CD8-positive, alpha-beta memory T cell (primary cell): ENCODE results near the gene DNAH2. TPM values are rescaled to one million over a fixed set of nuclear protein-coding genes. Genes with fewer than 3 reads are reported as not detected.
A peak's percentile ranks its signal among the peaks of the same experiment; 100 is the strongest.

ENCODE experiments used
- CTCF ChIA-PET: fragments of 350-600 bp; sonication (Branson Sonifier 250); formaldehyde crosslinking; loops from one replicate; lab custom pipeline; 2021; ENCODE audit warnings: antibody characterized with exemption; lab: Charles Lee
- POLR2A ChIA-PET: fragments of 350-600 bp; sonication (Branson Sonifier 250); formaldehyde crosslinking; loops from one replicate; lab custom pipeline; 2021; ENCODE audit warnings: antibody characterized with exemption; lab: Charles Lee
- DNase-seq, 5 donors: peaks; one replicate each; pipeline versions ENCODE4 v3.0.0 to v3.0.0-alpha.2; 2020 to 2022; ENCODE audit warnings: mixed read lengths in 1 of 5
- H3K27ac ChIP-seq: one replicate; pipeline ENCODE4 v1.7.0; 2013; ENCODE audit warnings: low read depth, mild to moderate bottlenecking, low read length, moderate library complexity
- H3K27me3 ChIP-seq: 2 replicates; pipeline ENCODE4 v1.7.0; 2013; ENCODE audit warnings: low read length, mild to moderate bottlenecking; ENCODE audit not compliant: insufficient read depth, poor library complexity, severe bottlenecking
- H3K36me3 ChIP-seq: 2 replicates; pipeline ENCODE4 v1.7.0; 2013; ENCODE audit warnings: mild to moderate bottlenecking, low read length, moderate library complexity; ENCODE audit not compliant: insufficient read depth
- H3K4me1 ChIP-seq: 2 replicates; pipeline ENCODE4 v1.7.0; 2013; ENCODE audit warnings: mild to moderate bottlenecking, low read length, moderate library complexity; ENCODE audit not compliant: insufficient read depth
- H3K4me3 ChIP-seq: 2 replicates; pipeline ENCODE4 v1.7.0; 2013; ENCODE audit warnings: mild to moderate bottlenecking, low read length
- H3K9me3 ChIP-seq: 2 replicates; pipeline ENCODE4 v1.7.0; 2013; ENCODE audit warnings: mild to moderate bottlenecking, low read length
- H3K27ac Mint-ChIP-seq, 8 donors: one replicate each; pipeline ENCODE4 v1.8.0; 2020 to 2021; ENCODE audit warnings: mixed read lengths in 8 of 8, mild to moderate bottlenecking in 6 of 8, inconsistent platforms in 3 of 8, moderate library complexity in 3 of 8
- H3K27me3 Mint-ChIP-seq, 2 donors: one replicate each; pipeline ENCODE4 v1.8.0; 2020 to 2021; ENCODE audit warnings: mixed read lengths in 2 of 2, mild to moderate bottlenecking in 1 of 2, moderate library complexity in 1 of 2
- H3K36me3 Mint-ChIP-seq, 3 donors: one replicate each; pipeline ENCODE4 v1.8.0; 2020 to 2021; ENCODE audit warnings: mixed read lengths in 3 of 3, inconsistent platforms in 1 of 3, mild to moderate bottlenecking in 1 of 3
- H3K4me1 Mint-ChIP-seq, 3 donors: one replicate each; pipeline ENCODE4 v1.8.0; 2020 to 2021; ENCODE audit warnings: mixed read lengths in 3 of 3, inconsistent platforms in 1 of 3, mild to moderate bottlenecking in 1 of 3
- H3K4me3 Mint-ChIP-seq, 7 donors: one replicate each; pipeline ENCODE4 v1.8.0; 2020 to 2021; ENCODE audit warnings: mixed read lengths in 7 of 7, mild to moderate bottlenecking in 6 of 7, moderate library complexity in 4 of 7, inconsistent platforms in 2 of 7
- H3K9me3 Mint-ChIP-seq, 5 donors: one replicate each; pipeline ENCODE4 v1.8.0; 2020 to 2022; ENCODE audit warnings: mixed read lengths in 5 of 5, mild to moderate bottlenecking in 3 of 5, moderate library complexity in 2 of 5, inconsistent platforms in 1 of 5
- polyA plus RNA-seq: library from polyadenylated mRNA; unstranded; fragments of 300-500 nt; fragmentation: Illumina TruSeq; gene quantifications from one replicate; pipeline ENCODE4 v1.2.3, GENCODE V29; 2021
- total RNA-seq, 2 experiments: library from RNA; stranded (reverse); gene quantifications; one replicate each; pipeline ENCODE4 v1.2.3, GENCODE V29; 2021

The DNAH2 gene
- total and polyA plus RNA-seq, 3 experiments from 2014 or later, result not detected

GRCh38 chr17:7845359-7846062, 128.0 kb downstream of the DNAH2 start:
- CTCF ChIA-PET, result interaction anchor here (0.8 to 3.5 kb wide), 10 partner anchors 11 to 195 kb away, joined by 3 to 28 read pairs (median 3); partner anchors contain the start of genes ATP1B2, KDM6B and NAA38

GRCh38 chr17:7846063-7846735, 128.7 kb downstream of the DNAH2 start:
- peaks cover 3% of the 10 kb centered on the region for H3K36me3 ChIP-seq
- H3K4me1 ChIP-seq, result peaks cover 25% of the 10 kb centered on the region
- ChIA-PET CTCF (interaction anchor here (1.9 to 3.5 kb wide), 2 partner anchors 11 to 143 kb away, joined by 6 to 28 read pairs; partner anchors contain the start of gene KDM6B), POLR2A (interaction anchor here (4.8 kb wide), 1 partner anchor 11 kb away, joined by 44 read pairs; the partner anchor contains the start of gene KDM6B)
- H3K27me3 Mint-ChIP-seq, result peaks cover 0 to 14% of the 10 kb centered on the region in 2 donors
- peaks cover 0 to 76% (median 0%) of the 10 kb centered on the region in 3 donors for H3K36me3 Mint-ChIP-seq
- peak in 1 of 5 donors; percentile 51 for DNase-seq
- H3K27ac Mint-ChIP-seq, result peak overlapping the region in 6 of 8 donors; percentile 84 to 99 (median 90)
- peak overlapping the region in 4 of 7 donors; percentile 19 to 73 (median 46) for H3K4me3 Mint-ChIP-seq
- no peaks in the 10 kb centered on the region for H3K9me3 ChIP-seq
- peaks cover 28 to 49% (median 32%) of the 10 kb centered on the region in 3 donors for H3K4me1 Mint-ChIP-seq
- H3K27ac ChIP-seq, result no peak overlapping the region
- H3K9me3 Mint-ChIP-seq, result peaks cover 0 to 5% (median 0%) of the 10 kb centered on the region in 5 donors
- no peak overlapping the region for H3K4me3 ChIP-seq
- no peaks in the 10 kb centered on the region for H3K27me3 ChIP-seq

More at GRCh38 chr17:7845359-7846062, 128.0 kb downstream of the DNAH2 start:
- no peaks in the 10 kb centered on the region for H3K36me3 ChIP-seq
- H3K27me3 ChIP-seq, result no peaks in the 10 kb centered on the region
- Mint-ChIP-seq H3K27ac (peak overlapping the region; percentile 97 to 100 (median 100)), H3K4me3 (peak overlapping the region in 6 of 7 donors; percentile 84 to 97 (median 97)), H3K4me1 (peaks cover 33 to 49% (median 35%) of the 10 kb centered on the region in 3 donors), H3K9me3 (peaks cover 0 to 5% (median 0%) of the 10 kb centered on the region in 5 donors), H3K36me3 (peaks cover 0 to 77% (median 0%) of the 10 kb centered on the region in 3 donors), H3K27me3 (peaks cover 0 to 15% of the 10 kb centered on the region in 2 donors)
- H3K9me3 ChIP-seq, result no peaks in the 10 kb centered on the region
- POLR2A ChIA-PET, result interaction anchor here (1.2 to 4.8 kb wide), 4 partner anchors 11 to 160 kb away, joined by 3 to 44 read pairs (median 9); partner anchors contain the start of genes CYB5D1, KDM6B, NAA38 and TP53
- DNase-seq, result peak in 1 of 5 donors; percentile 46
- H3K4me1 ChIP-seq, result peaks cover 25% of the 10 kb centered on the region
- H3K4me3 ChIP-seq, result peak overlapping the region; percentile 86
- H3K27ac ChIP-seq, result peak overlapping the region; percentile 99

- Mint-ChIP-seq H3K4me1 (peaks cover 28 to 51% (median 33%) of the 10 kb centered on the region in 3 donors), H3K36me3 (peaks cover 0 to 79% (median 0%) of the 10 kb centered on the region in 3 donors), H3K9me3 (peaks cover 0 to 3% (median 0%) of the 10 kb centered on the region in 5 donors), H3K27ac (peak overlapping the region in 7 of 8 donors; percentile 35 to 99 (median 88)), H3K27me3 (peaks cover 0 to 14% of the 10 kb centered on the region in 2 donors), H3K4me3 (peak overlapping the region in 4 of 7 donors; percentile 8 to 69 (median 36))
- CTCF ChIA-PET, result interaction anchor here (3.5 kb wide), 1 partner anchor 12 kb away, joined by 28 read pairs; the partner anchor contains the start of gene KDM6B
- Histone ChIP-seq H3K9me3 (no peaks in the 10 kb centered on the region), H3K36me3 (peaks cover 4% of the 10 kb centered on the region), H3K4me3 (no peak overlapping the region), H3K27ac (no peak overlapping the region), H3K27me3 (no peaks in the 10 kb centered on the region), H3K4me1 (peaks cover 29% of the 10 kb centered on the region)
- DNase-seq, result peak in 1 of 5 donors; percentile 46
- POLR2A ChIA-PET, result no interaction called here
These were observed 129.5 kb downstream of the DNAH2 start for GRCh38 chr17:7846765-7847661.

DNA sequence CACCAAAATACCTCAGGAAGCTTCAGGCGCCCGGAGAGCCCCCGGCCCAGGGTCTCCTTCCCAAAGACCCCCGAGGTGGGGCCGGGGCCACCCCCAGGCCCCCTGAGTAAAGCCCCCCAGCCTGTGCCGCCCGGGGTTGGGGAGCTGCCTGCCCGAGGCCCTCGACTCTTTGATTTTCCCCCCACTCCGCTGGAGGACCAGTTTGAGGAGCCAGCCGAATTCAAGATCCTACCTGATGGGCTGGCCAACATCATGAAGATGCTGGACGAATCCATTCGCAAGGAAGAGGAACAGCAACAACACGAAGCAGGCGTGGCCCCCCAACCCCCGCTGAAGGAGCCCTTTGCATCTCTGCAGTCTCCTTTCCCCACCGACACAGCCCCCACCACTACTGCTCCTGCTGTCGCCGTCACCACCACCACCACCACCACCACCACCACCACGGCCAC, 130.6 kb downstream of the DNAH2 start:
- peak overlapping the region in 2 of 7 donors; percentile 37 to 52 for H3K4me3 Mint-ChIP-seq
- H3K9me3 Mint-ChIP-seq, result no peaks in the 10 kb centered on the region

DNA sequence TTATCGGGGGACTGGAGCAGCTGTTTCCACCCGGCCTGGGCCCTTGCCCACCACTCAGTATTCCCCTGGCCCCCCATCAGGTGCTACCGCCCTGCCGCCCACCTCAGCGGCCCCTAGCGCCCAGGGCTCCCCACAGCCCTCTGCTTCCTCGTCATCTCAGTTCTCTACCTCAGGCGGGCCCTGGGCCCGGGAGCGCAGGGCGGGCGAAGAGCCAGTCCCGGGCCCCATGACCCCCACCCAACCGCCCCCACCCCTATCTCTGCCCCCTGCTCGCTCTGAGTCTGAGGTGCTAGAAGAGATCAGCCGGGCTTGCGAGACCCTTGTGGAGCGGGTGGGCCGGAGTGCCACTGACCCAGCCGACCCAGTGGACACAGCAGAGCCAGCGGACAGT, 131.2 kb downstream of the DNAH2 start:
- Histone ChIP-seq H3K27me3 (no peaks in the 10 kb centered on the region), H3K36me3 (peaks cover 4% of the 10 kb centered on the region), H3K27ac (no peak overlapping the region), H3K4me3 (no peak overlapping the region), H3K9me3 (no peaks in the 10 kb centered on the region), H3K4me1 (peaks cover 32% of the 10 kb centered on the region)
- peaks cover 21 to 47% (median 24%) of the 10 kb centered on the region in 3 donors for H3K4me1 Mint-ChIP-seq
- DNase-seq, result no peak
- no peak overlapping the region for H3K4me3 Mint-ChIP-seq
- ChIA-PET CTCF (interaction anchor here (3.5 kb wide), 1 partner anchor 14 kb away, joined by 69 read pairs; the partner anchor contains the start of gene KDM6B), POLR2A (no interaction called here)
- no peaks in the 10 kb centered on the region for H3K9me3 Mint-ChIP-seq
- H3K36me3 Mint-ChIP-seq, result peaks cover 0 to 77% (median 0%) of the 10 kb centered on the region in 3 donors
- peaks cover 0 to 4% of the 10 kb centered on the region in 2 donors for H3K27me3 Mint-ChIP-seq
- H3K27ac Mint-ChIP-seq, result no peak overlapping the region

More for the DNA sequence above, 130.6 kb downstream of the DNAH2 start:
- peaks cover 4% of the 10 kb centered on the region for H3K36me3 ChIP-seq
- H3K4me1 Mint-ChIP-seq, result peaks cover 23 to 47% (median 27%) of the 10 kb centered on the region in 3 donors
- H3K36me3 Mint-ChIP-seq, result peaks cover 0 to 82% (median 0%) of the 10 kb centered on the region in 3 donors
- CTCF ChIA-PET, result no interaction called here
- peak overlapping the region in 3 of 8 donors; percentile 36 to 84 (median 77) for H3K27ac Mint-ChIP-seq
- H3K4me3 ChIP-seq, result no peak overlapping the region
- DNase-seq, result no peak
- H3K9me3 ChIP-seq, result no peaks in the 10 kb centered on the region
- no peak overlapping the region for H3K27ac ChIP-seq
- POLR2A ChIA-PET, result interaction anchor here (0.6 to 0.9 kb wide), 2 partner anchors 9 to 264 kb away, joined by 4 read pairs; partner anchors contain the start of genes CYB5D1 and NAA38
- H3K27me3 Mint-ChIP-seq, result peaks cover 0 to 7% of the 10 kb centered on the region in 2 donors
- peaks cover 32% of the 10 kb centered on the region for H3K4me1 ChIP-seq
- no peaks in the 10 kb centered on the region for H3K27me3 ChIP-seq

DNA sequence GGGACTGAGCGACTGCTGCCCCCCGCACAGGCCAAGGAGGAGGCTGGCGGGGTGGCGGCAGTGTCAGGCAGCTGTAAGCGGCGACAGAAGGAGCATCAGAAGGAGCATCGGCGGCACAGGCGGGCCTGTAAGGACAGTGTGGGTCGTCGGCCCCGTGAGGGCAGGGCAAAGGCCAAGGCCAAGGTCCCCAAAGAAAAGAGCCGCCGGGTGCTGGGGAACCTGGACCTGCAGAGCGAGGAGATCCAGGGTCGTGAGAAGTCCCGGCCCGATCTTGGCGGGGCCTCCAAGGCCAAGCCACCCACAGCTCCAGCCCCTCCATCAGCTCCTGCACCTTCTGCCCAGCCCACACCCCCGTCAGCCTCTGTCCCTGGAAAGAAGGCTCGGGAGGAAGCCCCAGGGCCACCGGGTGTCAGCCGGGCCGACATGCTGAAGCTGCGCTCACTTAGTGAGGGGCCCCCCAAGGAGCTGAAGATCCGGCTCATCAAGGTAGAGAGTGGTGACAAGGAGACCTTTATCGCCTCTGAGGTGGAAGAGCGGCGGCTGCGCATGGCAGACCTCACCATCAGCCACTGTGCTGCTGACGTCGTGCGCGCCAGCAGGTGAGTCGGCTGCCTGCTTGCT, 131.7 kb downstream of the DNAH2 start:
- H3K4me1 Mint-ChIP-seq, result peaks cover 18 to 43% (median 21%) of the 10 kb centered on the region in 3 donors
- peaks cover 0 to 77% (median 2%) of the 10 kb centered on the region in 3 donors for H3K36me3 Mint-ChIP-seq
- CTCF ChIA-PET, result interaction anchor here (3.5 kb wide), 1 partner anchor 14 kb away, joined by 69 read pairs; the partner anchor contains the start of gene KDM6B

More for the DNA sequence above, 131.7 kb downstream of the DNAH2 start:
- POLR2A ChIA-PET, result no interaction called here
- H3K4me3 Mint-ChIP-seq, result peak overlapping the region in 3 of 7 donors; percentile 24 to 73 (median 48)
- peak in 1 of 5 donors; percentile 49 for DNase-seq
- peaks cover 0 to 2% of the 10 kb centered on the region in 2 donors for H3K27me3 Mint-ChIP-seq
- peak overlapping the region in 2 of 8 donors; percentile 63 to 91 for H3K27ac Mint-ChIP-seq
- Histone ChIP-seq H3K27me3 (no peaks in the 10 kb centered on the region), H3K4me1 (peaks cover 30% of the 10 kb centered on the region), H3K9me3 (no peaks in the 10 kb centered on the region), H3K36me3 (peaks cover 4% of the 10 kb centered on the region), H3K4me3 (no peak overlapping the region), H3K27ac (no peak overlapping the region)
- H3K9me3 Mint-ChIP-seq, result no peaks in the 10 kb centered on the region
